Omental fat pad (tissue), 4 donors: ENCODE results near the gene THBS3. TPM values are rescaled to one million over a fixed set of nuclear protein-coding genes. Genes with fewer than 3 reads are reported as not detected.
"Not testable (repeated sequence)": the region's sequence is repeated elsewhere in the genome, so short reads cannot be mapped to it uniquely, and the experiment has no call there.

Experiments
- ATAC-seq: fragments of 150-250 bp; one replicate; pipeline ENCODE4 v1.9.1; 2016; ENCODE audit warnings: mild to moderate bottlenecking, moderate library complexity; ENCODE audit not compliant: low FRiP score
- DNase-seq: peaks from one replicate; pipeline ENCODE4 v3.0.0-alpha.2; 2019; ENCODE audit warnings: low spot score
- total RNA-seq, 4 donors: library from RNA; depleted of rRNA; stranded (reverse); fragments of >200 nt; gene quantifications; one replicate each; pipeline ENCODE4 v1.1.0, GENCODE V29; 2016
- TF ChIP-seq, protein P1 (sequence below), 3 donors: fragments of 450-650 bp; IDR thresholded peaks; one replicate each; pipeline ENCODE4 v1.5.1; 2016 to 2017; ENCODE audit warnings: antibody characterized with exemption in 3 of 3, mild to moderate bottlenecking in 3 of 3, moderate library complexity in 2 of 3

Gene THBS3
- total RNA-seq, 4 donors from 2014 or later: 11.3 to 32.2 (median 25.0) TPM

GRCh38 chr1:155171836-155172731 is 35.6 kb downstream of the THBS3 start:
- TF ChIP-seq, protein P1, sequence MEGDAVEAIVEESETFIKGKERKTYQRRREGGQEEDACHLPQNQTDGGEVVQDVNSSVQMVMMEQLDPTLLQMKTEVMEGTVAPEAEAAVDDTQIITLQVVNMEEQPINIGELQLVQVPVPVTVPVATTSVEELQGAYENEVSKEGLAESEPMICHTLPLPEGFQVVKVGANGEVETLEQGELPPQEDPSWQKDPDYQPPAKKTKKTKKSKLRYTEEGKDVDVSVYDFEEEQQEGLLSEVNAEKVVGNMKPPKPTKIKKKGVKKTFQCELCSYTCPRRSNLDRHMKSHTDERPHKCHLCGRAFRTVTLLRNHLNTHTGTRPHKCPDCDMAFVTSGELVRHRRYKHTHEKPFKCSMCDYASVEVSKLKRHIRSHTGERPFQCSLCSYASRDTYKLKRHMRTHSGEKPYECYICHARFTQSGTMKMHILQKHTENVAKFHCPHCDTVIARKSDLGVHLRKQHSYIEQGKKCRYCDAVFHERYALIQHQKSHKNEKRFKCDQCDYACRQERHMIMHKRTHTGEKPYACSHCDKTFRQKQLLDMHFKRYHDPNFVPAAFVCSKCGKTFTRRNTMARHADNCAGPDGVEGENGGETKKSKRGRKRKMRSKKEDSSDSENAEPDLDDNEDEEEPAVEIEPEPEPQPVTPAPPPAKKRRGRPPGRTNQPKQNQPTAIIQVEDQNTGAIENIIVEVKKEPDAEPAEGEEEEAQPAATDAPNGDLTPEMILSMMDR (IDR thresholded peaks at IDR 0.05): no peak
- ATAC-seq (no peak), DNase-seq (no peak)

DNA sequence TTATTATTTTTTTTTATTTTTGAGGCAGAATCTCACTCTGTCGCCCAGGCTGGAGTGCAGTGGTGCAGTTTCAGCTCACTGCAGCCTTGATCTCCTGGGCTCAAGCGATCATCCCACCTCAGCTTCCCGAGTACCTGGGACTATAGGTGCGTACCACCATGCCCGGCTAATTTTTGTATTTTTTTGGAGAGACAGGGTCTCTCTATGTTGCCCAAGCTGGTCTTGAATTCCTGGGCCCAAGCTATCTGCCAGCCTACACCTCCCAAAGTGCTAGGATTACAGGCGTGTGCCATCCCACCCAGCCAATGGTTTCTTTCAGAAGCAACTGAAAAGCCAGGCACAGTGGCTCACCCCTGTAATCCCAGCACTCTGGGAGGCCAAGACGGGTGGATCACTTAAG is 36.9 kb downstream of the THBS3 start:
- no peak for ATAC-seq
- TF ChIP-seq, protein P1 (IDR thresholded peaks at IDR 0.05): no peak
- DNase-seq: no peak

GRCh38 chr1:155170101-155170785 is 37.5 kb downstream of the THBS3 start:
- ATAC-seq (no peak), DNase-seq (no peak)
- TF ChIP-seq, protein P1 (IDR thresholded peaks at IDR 0.05): no peak

DNA sequence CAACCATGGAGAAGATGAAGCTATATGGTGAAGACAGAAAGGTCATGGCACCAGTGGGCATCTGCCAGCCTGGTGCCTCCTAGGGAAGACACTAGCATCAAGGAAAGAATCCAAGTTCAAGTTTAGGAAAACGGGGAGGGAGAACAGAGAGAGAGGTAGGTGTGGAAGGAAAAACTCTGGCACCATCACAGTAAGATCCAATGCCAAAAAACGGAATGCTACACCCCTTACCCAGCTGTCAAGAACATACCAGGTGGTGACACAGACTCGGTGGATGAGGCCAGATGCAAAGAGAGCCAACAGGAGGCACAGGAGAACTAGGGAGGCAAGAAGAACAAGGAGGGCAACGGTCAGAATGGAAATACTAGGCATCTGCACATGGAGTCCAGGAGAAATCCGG is 38.2 kb downstream of the THBS3 start:
- DNase-seq (no peak), ATAC-seq (no peak)
- TF ChIP-seq, protein P1 (IDR thresholded peaks at IDR 0.05): no peak

- TF ChIP-seq, protein P1 (IDR thresholded peaks at IDR 0.05): no peak
- DNase-seq (no peak), ATAC-seq (no peak)
These were observed 39.1 kb downstream of the THBS3 start for GRCh38 chr1:155168456-155169210.

DNA sequence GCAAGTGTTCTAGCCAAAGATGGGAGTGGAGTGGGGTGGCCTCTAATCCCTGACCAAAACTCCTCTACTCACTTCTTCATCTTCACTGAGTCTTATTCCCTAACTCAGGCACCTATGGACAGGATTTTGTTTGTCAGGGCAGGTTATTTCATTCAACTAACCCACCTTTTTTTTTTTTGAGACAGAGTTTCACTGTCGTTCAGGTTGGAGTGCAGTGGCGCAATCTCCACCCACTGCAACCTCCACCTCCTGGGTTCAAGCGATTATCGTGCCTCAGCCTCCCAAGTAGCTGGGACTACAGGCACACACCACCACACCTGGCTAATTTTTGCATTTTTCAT is 39.6 kb downstream of the THBS3 start:
- ATAC-seq, DNase-seq: not testable (repeated sequence)
